ENCODE results near the gene OTUD3. TPM values are rescaled to one million over a fixed set of nuclear protein-coding genes. Genes with fewer than 3 reads are reported as not detected.
"Not testable (repeated sequence)": the region's sequence is repeated elsewhere in the genome, so short reads cannot be mapped to it uniquely, and the experiment has no call there.

The OTUD3 gene
- total RNA-seq, 2 donors from 2014 or later: 5.3 to 16.5 TPM

GRCh38 chr1:19923137-19923952 lies 41.1 kb downstream of the OTUD3 start, which contains the start of gene PLA2G2E:
Gene PLA2G2E (minus strand): TSS chr1:19923617. CDS start chr1:19923559, 58 bp downstream.
- Histone ChIP-seq H3K27me3 (replicated peaks; ENCODE audit: insufficient read depth) (no peaks in the 10 kb centered on the region), H3K36me3 (no peaks in the 10 kb centered on the region), H3K9me3 (no peaks in the 10 kb centered on the region), H3K27ac (no peak within 1 kb of the TSS), H3K4me3 (no peak within 1 kb of the TSS), H3K4me1 (replicated peaks) (no peaks in the 10 kb centered on the region)
- DNase-seq (ENCODE audit: low spot score): no peak
- WGBS: 70% methylated on average over 14 of the region's 14 CpGs
- no peak for TF ChIP-seq POLR2A (IDR thresholded peaks at IDR 0.05)
- no peak for TF ChIP-seq CTCF (IDR thresholded peaks at IDR 0.05)
- TF ChIP-seq POLR2AphosphoS5 (IDR thresholded peaks at IDR 0.05): no peak
- intact Hi-C loops (cut with DNase I): no loop called here

- intact Hi-C loops (cut with DNase I): no loop called here
Measured at GRCh38 chr1:19923953-19924346, 41.8 kb downstream of the OTUD3 start.

GRCh38 chr1:19925342-19926070 lies 43.3 kb downstream of the OTUD3 start:
- 52% methylated on average over 7 of the region's 7 CpGs for WGBS
- TF ChIP-seq POLR2A (IDR thresholded peaks at IDR 0.05) (no peak), CTCF (IDR thresholded peaks at IDR 0.05) (no peak), POLR2AphosphoS5 (IDR thresholded peaks at IDR 0.05) (no peak)
- Histone ChIP-seq H3K4me1 (replicated peaks) (no peaks in the 10 kb centered on the region), H3K27ac (no peak overlapping the region), H3K4me3 (no peak overlapping the region), H3K9me3 (no peaks in the 10 kb centered on the region), H3K36me3 (no peaks in the 10 kb centered on the region), H3K27me3 (replicated peaks; ENCODE audit: insufficient read depth) (no peaks in the 10 kb centered on the region)
- DNase-seq (ENCODE audit: low spot score): no peak
- intact Hi-C loops (cut with DNase I): no loop called here

More at GRCh38 chr1:19923953-19924346, 41.8 kb downstream of the OTUD3 start:
- Histone ChIP-seq H3K4me1 (replicated peaks) (no peaks in the 10 kb centered on the region), H3K36me3 (no peaks in the 10 kb centered on the region), H3K27me3 (replicated peaks; ENCODE audit: insufficient read depth) (no peaks in the 10 kb centered on the region), H3K9me3 (no peaks in the 10 kb centered on the region), H3K4me3 (no peak overlapping the region), H3K27ac (no peak overlapping the region)
- DNase-seq (ENCODE audit: low spot score): no peak
- no peak for TF ChIP-seq CTCF (IDR thresholded peaks at IDR 0.05)
- TF ChIP-seq POLR2A (IDR thresholded peaks at IDR 0.05): no peak
- TF ChIP-seq POLR2AphosphoS5 (IDR thresholded peaks at IDR 0.05): no peak
- 84% methylated on average over 13 of the region's 13 CpGs for WGBS

- H3K36me3 ChIP-seq: no peaks in the 10 kb centered on the region
- H3K27ac ChIP-seq: no peak overlapping the region
- H3K9me3 ChIP-seq: no peaks in the 10 kb centered on the region
- 61% methylated on average over 8 of the region's 8 CpGs for WGBS
- no peak overlapping the region for H3K4me3 ChIP-seq
- H3K27me3 ChIP-seq (replicated peaks; ENCODE audit: insufficient read depth): no peaks in the 10 kb centered on the region
- TF ChIP-seq POLR2A (IDR thresholded peaks at IDR 0.05): no peak
- no peak for TF ChIP-seq POLR2AphosphoS5 (IDR thresholded peaks at IDR 0.05)
- no peak for TF ChIP-seq CTCF (IDR thresholded peaks at IDR 0.05)
- no peaks in the 10 kb centered on the region for H3K4me1 ChIP-seq (replicated peaks)
- intact Hi-C loops (cut with DNase I): no loop called here
- no peak for DNase-seq (ENCODE audit: low spot score)
Measured at GRCh38 chr1:19926296-19927129, 44.3 kb downstream of the OTUD3 start.

- H3K27me3 ChIP-seq (replicated peaks; ENCODE audit: insufficient read depth); H3K4me3 ChIP-seq: not testable (repeated sequence)
Measured at GRCh38 chr1:19927130-19927421, 44.9 kb downstream of the OTUD3 start.

More at GRCh38 chr1:19927130-19927421, 44.9 kb downstream of the OTUD3 start:
- H3K27ac ChIP-seq; H3K36me3 ChIP-seq; H3K9me3 ChIP-seq; H3K4me1 ChIP-seq (replicated peaks); DNase-seq (ENCODE audit: low spot score); intact Hi-C loops (cut with DNase I): not testable (repeated sequence)
- WGBS: 62% methylated on average over 3 of the region's 3 CpGs
